ENCODE measurements around the gene SEZ6L. TPM values are rescaled to one million over a fixed set of nuclear protein-coding genes. Genes with fewer than 3 reads are reported as not detected.

The SEZ6L gene
- total RNA-seq, 2 experiments from 2014 or later = not detected

DNA sequence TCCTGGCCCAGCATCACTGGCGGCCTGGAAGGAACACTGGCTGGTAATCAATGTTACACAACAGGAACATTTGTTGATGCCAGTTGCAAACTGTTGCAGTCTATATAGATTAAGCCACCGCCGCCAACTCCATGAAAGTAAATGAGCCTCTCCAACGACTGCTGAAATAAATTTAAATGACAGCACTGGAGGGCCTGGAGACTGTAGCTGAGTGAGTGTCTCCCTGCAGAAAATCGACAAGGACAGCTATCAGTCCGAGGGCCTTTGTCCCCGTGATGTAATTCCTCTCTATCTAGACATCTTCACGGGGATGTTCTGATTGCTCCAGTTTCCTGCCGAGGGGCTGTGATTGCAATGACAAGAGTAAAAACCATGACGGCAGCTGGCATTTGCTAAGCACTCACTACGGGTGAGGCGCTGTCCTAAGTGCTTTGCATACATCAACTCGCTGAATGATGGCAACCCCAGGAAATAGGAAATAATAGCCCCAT is 120.4 kb downstream of the SEZ6L start:
- Mint-ChIP-seq H3K4me3 (no peak overlapping the region), H3K27ac (no peak overlapping the region), H3K36me3 (ENCODE audit: low read depth) (no peaks in the 10 kb centered on the region), H3K9me3 (ENCODE audit: insufficient read depth) (no peaks in the 10 kb centered on the region), H3K4me1 (ENCODE audit: low read depth) (peaks cover 20% of the 10 kb centered on the region), H3K27me3 (ENCODE audit: low read depth) (peaks cover 7% of the 10 kb centered on the region)
- CTCF ChIA-PET = no interaction called here
- ATAC-seq (no peak), DNase-seq (no peak)
- POLR2A ChIA-PET = no interaction called here

DNA sequence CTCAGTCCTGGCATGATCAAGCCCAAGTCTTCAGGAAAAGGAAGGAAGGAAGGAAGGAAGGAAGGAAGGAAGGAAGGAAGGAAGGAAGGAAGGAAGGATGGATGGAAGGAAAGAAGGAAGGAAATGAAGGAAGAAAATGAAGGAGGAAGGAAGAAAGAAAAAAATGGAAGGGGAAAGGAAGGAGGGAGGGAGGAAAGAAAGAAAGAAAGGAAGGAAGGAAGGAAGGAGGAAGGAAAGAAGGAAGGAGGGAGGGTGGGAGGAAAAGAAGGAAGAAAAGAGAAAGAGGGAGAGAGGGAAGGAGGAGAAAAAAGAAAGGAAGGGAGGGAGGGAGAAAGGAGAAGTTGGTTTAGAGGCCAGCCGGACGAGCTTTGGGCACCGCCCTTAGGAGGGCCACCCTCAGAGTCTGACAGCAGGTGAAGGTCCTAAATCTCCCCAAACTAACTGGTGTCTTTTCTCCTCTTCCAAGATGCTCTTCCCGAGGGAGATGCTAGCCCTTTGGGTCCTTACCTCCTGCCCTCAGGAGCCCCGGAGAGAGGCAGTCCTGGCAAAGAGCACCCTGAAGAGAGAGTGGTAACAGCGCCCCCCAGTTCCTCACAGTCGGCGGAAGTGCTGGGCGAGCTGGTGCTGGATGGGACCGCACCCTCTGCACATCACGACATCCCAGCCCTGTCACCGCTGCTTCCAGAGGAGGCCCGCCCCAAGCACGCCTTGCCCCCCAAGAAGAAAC is 122.8 kb downstream of the SEZ6L start:
- CTCF ChIA-PET = interaction anchor here (0.7 kb wide), 1 partner anchor 437 kb away, joined by 4 read pairs; no protein-coding TSS in a partner anchor
- POLR2A ChIA-PET = no interaction called here
- Mint-ChIP-seq H3K27ac (no peak overlapping the region), H3K36me3 (ENCODE audit: low read depth) (no peaks in the 10 kb centered on the region), H3K4me1 (ENCODE audit: low read depth) (peaks cover 25% of the 10 kb centered on the region), H3K27me3 (ENCODE audit: low read depth) (peaks cover 2% of the 10 kb centered on the region), H3K9me3 (ENCODE audit: insufficient read depth) (peaks cover 4% of the 10 kb centered on the region), H3K4me3 (no peak overlapping the region)
- ATAC-seq (no peak), DNase-seq (no peak)

DNA sequence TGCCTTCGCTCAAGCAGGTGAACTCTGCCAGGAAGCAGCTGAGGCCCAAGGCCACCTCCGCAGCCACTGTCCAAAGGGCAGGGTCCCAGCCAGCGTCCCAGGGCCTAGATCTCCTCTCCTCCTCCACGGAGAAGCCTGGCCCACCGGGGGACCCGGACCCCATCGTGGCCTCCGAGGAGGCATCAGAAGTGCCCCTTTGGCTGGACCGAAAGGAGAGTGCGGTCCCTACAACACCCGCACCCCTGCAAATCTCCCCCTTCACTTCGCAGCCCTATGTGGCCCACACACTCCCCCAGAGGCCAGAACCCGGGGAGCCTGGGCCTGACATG is 123.4 kb downstream of the SEZ6L start:
- Mint-ChIP-seq H3K4me1 (ENCODE audit: low read depth) (peaks cover 24% of the 10 kb centered on the region), H3K27ac (no peak overlapping the region), H3K27me3 (ENCODE audit: low read depth) (peaks cover 2% of the 10 kb centered on the region), H3K4me3 (no peak overlapping the region), H3K9me3 (ENCODE audit: insufficient read depth) (peaks cover 4% of the 10 kb centered on the region), H3K36me3 (ENCODE audit: low read depth) (no peaks in the 10 kb centered on the region)
- DNase-seq (no peak), ATAC-seq (no peak)
- CTCF ChIA-PET = no interaction called here
- POLR2A ChIA-PET = no interaction called here

DNA sequence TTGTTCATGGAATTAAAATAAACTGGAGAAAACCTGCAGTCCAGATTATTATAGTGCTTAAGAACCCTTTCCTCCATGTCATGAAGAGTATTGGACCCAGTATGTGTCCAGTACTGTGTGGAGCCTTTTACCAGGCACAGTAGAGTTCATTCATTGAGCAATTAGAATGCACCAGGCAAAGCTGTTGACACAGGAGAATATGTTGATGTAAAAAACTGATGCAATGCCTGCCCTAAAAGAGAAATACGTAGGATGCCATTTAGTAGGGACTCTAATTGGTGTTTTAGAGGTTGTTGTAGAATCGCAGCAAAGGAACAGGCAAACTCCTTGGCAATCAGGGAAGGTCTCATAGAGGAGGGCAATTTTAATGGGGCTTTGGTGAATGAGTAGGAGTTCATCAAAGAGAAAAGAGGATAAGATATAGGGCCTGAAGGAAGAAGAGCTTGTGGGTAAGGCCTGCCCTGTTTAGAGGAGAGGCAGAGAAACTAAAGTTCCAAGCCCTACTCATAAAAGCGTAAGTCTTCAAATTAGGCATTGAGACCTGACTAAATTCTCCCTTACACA is 126.4 kb downstream of the SEZ6L start:
- POLR2A ChIA-PET = no interaction called here
- no peak overlapping the region for H3K4me3 Mint-ChIP-seq
- H3K36me3 Mint-ChIP-seq (ENCODE audit: low read depth) = no peaks in the 10 kb centered on the region
- ATAC-seq (no peak), DNase-seq (no peak)
- peaks cover 4% of the 10 kb centered on the region for H3K9me3 Mint-ChIP-seq (ENCODE audit: insufficient read depth)
- H3K27me3 Mint-ChIP-seq (ENCODE audit: low read depth) = no peaks in the 10 kb centered on the region
- CTCF ChIA-PET = interaction anchor here (1.0 kb wide), 1 partner anchor 383 kb away, joined by 3 read pairs; no protein-coding TSS in a partner anchor
- peaks cover 20% of the 10 kb centered on the region for H3K4me1 Mint-ChIP-seq (ENCODE audit: low read depth)
- H3K27ac Mint-ChIP-seq = no peak overlapping the region

DNA sequence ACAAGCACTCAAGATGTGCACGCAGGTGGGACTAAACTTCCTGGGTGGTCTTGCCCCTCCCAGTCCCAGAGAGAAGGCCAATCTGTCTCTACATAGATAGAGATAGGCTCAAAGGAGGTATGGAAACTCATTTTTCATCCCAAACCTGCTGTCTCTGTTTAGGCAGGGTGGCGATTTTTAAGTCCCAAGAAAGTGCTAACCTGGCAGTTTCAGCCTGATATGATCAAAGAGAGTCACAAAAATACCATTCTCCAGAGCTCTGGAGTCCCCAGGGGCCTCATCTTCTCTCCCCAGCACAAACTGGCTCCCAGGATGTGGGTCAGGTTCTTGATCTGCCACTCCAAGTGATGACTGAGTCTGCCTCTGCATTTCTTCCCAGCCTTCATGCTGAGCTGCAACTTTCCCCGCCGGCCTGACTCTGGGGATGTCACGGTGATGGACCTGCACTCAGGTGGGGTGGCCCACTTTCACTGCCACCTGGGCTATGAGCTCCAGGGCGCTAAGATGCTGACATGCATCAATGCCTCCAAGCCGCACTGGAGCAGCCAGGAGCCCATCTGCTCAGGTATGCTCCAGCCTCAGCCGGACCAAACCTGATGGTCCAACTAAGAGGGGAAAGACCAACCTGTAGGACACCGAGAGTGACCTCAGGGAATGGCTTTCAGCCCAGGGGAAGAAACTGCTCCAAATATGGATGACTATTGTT is 129.5 kb downstream of the SEZ6L start:
- ATAC-seq (no peak), DNase-seq (no peak)
- Mint-ChIP-seq H3K4me1 (ENCODE audit: low read depth) (peaks cover 20% of the 10 kb centered on the region), H3K27ac (no peak overlapping the region), H3K27me3 (ENCODE audit: low read depth) (no peaks in the 10 kb centered on the region), H3K36me3 (ENCODE audit: low read depth) (no peaks in the 10 kb centered on the region), H3K4me3 (no peak overlapping the region), H3K9me3 (ENCODE audit: insufficient read depth) (peaks cover 4% of the 10 kb centered on the region)
- ChIA-PET POLR2A (no interaction called here), CTCF (no interaction called here)

DNA sequence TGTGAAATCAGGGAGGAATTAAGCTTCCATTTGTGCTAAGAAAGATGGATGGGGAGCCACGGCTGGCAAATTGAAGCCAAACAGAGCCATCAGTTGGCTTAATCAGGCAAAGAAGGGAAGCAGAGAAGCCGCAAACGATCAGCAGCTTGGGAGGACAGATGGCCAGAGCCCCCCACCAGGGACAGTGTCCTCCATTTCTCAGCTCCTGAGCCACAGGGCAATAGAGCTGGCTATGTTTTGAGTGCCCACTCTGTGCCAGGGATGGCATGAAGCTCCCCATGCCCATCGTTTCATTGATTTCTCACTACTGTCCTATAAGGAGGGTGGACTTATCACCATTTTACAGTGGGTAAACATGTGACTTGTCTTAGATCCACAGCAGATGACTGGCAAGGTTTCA is 133.5 kb downstream of the SEZ6L start:
- ATAC-seq (no peak), DNase-seq (no peak)
- Mint-ChIP-seq H3K36me3 (ENCODE audit: low read depth) (no peaks in the 10 kb centered on the region), H3K27ac (no peak overlapping the region), H3K4me1 (ENCODE audit: low read depth) (no peaks in the 10 kb centered on the region), H3K27me3 (ENCODE audit: low read depth) (peaks cover 12% of the 10 kb centered on the region), H3K4me3 (no peak overlapping the region), H3K9me3 (ENCODE audit: insufficient read depth) (no peaks in the 10 kb centered on the region)
- ChIA-PET POLR2A (interaction anchor here (0.6 to 0.8 kb wide), 2 partner anchors 122 to 1235 kb away, joined by 3 to 4 read pairs; no protein-coding TSS in a partner anchor), CTCF (interaction anchor here (2.1 kb wide), 1 partner anchor 28 kb away, joined by 6 read pairs; no protein-coding TSS in a partner anchor)

DNA sequence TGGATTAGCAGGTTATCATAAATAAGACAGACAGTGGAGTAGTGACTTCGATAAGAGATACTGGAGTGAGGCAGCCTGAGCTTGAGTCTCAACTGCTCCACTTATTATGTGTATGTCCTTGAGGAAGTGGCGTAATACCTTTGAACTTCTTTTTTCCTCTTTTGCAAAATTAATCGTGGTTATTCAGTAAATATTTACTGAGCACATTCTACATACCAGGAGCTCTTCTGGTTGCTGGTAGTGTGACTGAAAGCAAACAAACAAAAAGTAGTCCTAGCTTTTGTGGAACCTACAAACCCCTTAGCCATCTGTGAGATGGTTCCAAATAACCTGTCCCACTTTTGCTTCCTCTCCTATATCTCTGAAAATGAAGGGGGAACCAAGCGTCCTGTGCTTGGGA is 134.2 kb downstream of the SEZ6L start:
- Mint-ChIP-seq H3K4me3 (no peak overlapping the region), H3K36me3 (ENCODE audit: low read depth) (no peaks in the 10 kb centered on the region), H3K27me3 (ENCODE audit: low read depth) (peaks cover 17% of the 10 kb centered on the region), H3K27ac (no peak overlapping the region), H3K4me1 (ENCODE audit: low read depth) (no peaks in the 10 kb centered on the region), H3K9me3 (ENCODE audit: insufficient read depth) (no peaks in the 10 kb centered on the region)
- no peak for DNase-seq
- CTCF ChIA-PET = interaction anchor here (1.4 to 2.1 kb wide), 2 partner anchors 27 to 58 kb away, joined by 3 to 6 read pairs; no protein-coding TSS in a partner anchor
- ATAC-seq = no peak
- POLR2A ChIA-PET = no interaction called here

DNA sequence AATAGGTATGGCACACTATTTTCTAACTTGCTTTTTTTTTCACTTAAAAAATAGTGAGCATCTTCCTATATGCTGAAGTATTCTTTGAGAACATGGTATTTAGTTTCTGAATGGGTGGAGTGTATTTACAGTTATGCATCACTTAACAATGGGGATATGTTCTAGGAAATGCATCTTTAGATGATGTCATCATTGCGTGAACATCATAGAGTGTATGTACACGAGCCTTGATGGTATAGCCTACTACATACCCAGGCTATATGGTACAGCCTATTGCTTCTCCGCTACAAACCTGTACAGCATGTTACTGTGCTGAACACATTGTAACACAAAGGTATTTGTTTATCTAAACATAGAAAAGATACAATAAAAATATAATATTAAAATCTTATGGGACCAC is 135.5 kb downstream of the SEZ6L start:
- H3K9me3 Mint-ChIP-seq (ENCODE audit: insufficient read depth) = no peaks in the 10 kb centered on the region
- ATAC-seq = no peak
- CTCF ChIA-PET = interaction anchor here (1.4 kb wide), 1 partner anchor 56 kb away, joined by 3 read pairs; no protein-coding TSS in a partner anchor

DNA sequence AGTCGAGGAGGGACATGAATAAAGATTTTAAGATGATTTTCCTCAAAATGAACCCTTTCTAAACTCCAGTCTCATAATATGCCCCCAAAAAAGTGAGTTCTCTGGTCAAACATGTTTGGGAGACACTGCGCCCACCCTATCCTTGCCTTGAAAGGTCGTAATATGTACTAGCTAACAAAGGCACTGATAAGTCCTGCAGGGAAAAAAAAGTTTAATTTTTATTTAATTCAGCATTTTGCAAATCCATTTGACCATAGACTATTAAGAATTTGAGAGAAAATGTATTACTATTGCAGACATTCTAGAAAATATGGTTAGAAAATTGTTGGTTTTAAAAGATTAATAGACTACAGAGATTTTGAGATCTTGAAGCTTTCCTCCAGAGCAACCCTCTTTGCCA is 139.2 kb downstream of the SEZ6L start:
- Mint-ChIP-seq H3K4me3 (no peak overlapping the region), H3K4me1 (ENCODE audit: low read depth) (no peaks in the 10 kb centered on the region), H3K9me3 (ENCODE audit: insufficient read depth) (no peaks in the 10 kb centered on the region), H3K27ac (no peak overlapping the region), H3K27me3 (ENCODE audit: low read depth) (peaks cover 17% of the 10 kb centered on the region), H3K36me3 (ENCODE audit: low read depth) (no peaks in the 10 kb centered on the region)
- POLR2A ChIA-PET = no interaction called here
- CTCF ChIA-PET = interaction anchor here (0.9 kb wide), 1 partner anchor 14 kb away, joined by 3 read pairs; no protein-coding TSS in a partner anchor
- no peak for ATAC-seq
- no peak for DNase-seq

More for the DNA sequence above, 135.5 kb downstream of the SEZ6L start:
- H3K36me3 Mint-ChIP-seq (ENCODE audit: low read depth) = no peaks in the 10 kb centered on the region
- H3K4me3 Mint-ChIP-seq = no peak overlapping the region
- peaks cover 17% of the 10 kb centered on the region for H3K27me3 Mint-ChIP-seq (ENCODE audit: low read depth)
- POLR2A ChIA-PET = no interaction called here
- no peak overlapping the region for H3K27ac Mint-ChIP-seq
- no peaks in the 10 kb centered on the region for H3K4me1 Mint-ChIP-seq (ENCODE audit: low read depth)
- DNase-seq = no peak

DNA sequence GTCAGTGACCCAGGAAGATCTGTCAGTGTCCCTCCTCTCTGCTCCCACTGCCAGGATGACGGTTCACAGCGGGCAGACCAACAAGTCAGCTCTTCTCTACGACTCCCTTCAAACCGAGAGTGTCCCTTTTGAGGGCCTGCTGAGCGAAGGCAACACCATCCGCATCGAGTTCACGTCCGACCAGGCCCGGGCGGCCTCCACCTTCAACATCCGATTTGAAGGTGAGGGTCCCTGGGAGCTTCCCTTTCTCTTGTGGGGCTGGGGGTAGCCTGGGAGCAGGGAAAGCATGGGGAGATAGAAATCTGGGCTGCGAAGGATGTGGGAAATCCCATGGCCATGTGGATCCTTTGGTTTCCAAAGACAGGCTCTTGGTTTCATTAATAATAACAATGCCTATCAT is 141.4 kb downstream of the SEZ6L start:
- ATAC-seq (no peak), DNase-seq (no peak)
- ChIA-PET CTCF (no interaction called here), POLR2A (no interaction called here)
- H3K4me1 Mint-ChIP-seq (ENCODE audit: low read depth) = no peaks in the 10 kb centered on the region
- H3K27me3 Mint-ChIP-seq (ENCODE audit: low read depth) = peaks cover 17% of the 10 kb centered on the region
- no peak overlapping the region for H3K27ac Mint-ChIP-seq
- no peaks in the 10 kb centered on the region for H3K9me3 Mint-ChIP-seq (ENCODE audit: insufficient read depth)
- no peaks in the 10 kb centered on the region for H3K36me3 Mint-ChIP-seq (ENCODE audit: low read depth)
- no peak overlapping the region for H3K4me3 Mint-ChIP-seq

DNA sequence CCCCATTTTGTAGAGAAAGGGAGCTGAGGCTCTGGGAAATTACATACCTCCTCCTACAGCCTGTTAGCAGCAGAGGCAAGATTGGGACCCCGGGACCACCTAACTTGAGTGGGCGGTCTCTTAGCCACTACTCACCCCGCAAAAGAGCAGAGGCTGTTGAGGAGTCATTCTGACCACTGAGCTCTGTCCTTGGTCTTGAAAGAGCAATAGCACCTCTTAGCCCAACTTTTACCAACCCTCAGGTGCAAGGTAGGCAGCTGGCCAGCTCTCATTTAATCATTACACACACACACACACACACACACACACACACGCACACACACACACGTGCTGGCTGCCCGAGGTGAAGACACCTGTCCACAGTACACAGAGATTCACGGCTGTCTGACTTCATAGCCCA is 144.0 kb downstream of the SEZ6L start:
- no peaks in the 10 kb centered on the region for H3K9me3 Mint-ChIP-seq (ENCODE audit: insufficient read depth)
- no peak overlapping the region for H3K27ac Mint-ChIP-seq
- ChIA-PET CTCF (no interaction called here), POLR2A (no interaction called here)
- no peaks in the 10 kb centered on the region for H3K4me1 Mint-ChIP-seq (ENCODE audit: low read depth)
- H3K36me3 Mint-ChIP-seq (ENCODE audit: low read depth) = no peaks in the 10 kb centered on the region
- no peak for DNase-seq
- H3K27me3 Mint-ChIP-seq (ENCODE audit: low read depth) = peaks cover 8% of the 10 kb centered on the region
- no peak overlapping the region for H3K4me3 Mint-ChIP-seq
- ATAC-seq = no peak

DNA sequence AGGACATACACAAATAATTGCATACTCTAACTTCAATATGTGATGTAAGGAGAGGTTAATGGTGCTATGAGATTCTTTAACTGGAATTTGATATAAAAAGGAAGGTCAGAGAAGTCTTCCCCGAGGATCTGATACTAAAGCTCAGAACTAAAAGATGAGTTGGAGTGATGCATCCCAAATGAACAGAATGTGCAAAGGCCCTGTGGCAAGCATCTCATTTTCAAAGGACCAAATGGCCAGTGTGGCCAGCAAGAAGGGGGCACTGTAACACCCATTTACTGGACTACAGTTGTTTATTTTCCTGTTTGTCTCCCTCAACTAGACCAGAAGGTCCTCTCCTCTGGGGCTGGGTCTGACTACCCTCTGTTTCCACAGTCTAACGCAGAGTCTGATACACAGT is 144.9 kb downstream of the SEZ6L start:
- ChIA-PET CTCF (no interaction called here), POLR2A (no interaction called here)
- Mint-ChIP-seq H3K4me3 (no peak overlapping the region), H3K27ac (no peak overlapping the region), H3K4me1 (ENCODE audit: low read depth) (no peaks in the 10 kb centered on the region), H3K36me3 (ENCODE audit: low read depth) (no peaks in the 10 kb centered on the region), H3K9me3 (ENCODE audit: insufficient read depth) (no peaks in the 10 kb centered on the region), H3K27me3 (ENCODE audit: low read depth) (peaks cover 9% of the 10 kb centered on the region)
- DNase-seq = no peak
- no peak for ATAC-seq

Data from activated CD8-positive, alpha-beta T cell treated with anti-CD3 and anti-CD28 coated beads, Interleukin-2, amount 10 ng/mL, durations not matched to agents 7 days and 5 days (primary cell).